KOPT-K1 (cell line): ENCODE data around the gene TTC9.

Experiments
- H3K27ac ChIP-seq: fragments of 200-600 bp; sonication (generic); 2 replicates; pipeline ENCODE4 v1.5.1; 2016; ENCODE audit warnings: antibody characterized with exemption, mild to moderate bottlenecking, low read depth, low read length; ENCODE audit not compliant: poor library complexity, severe bottlenecking
- H3K36me3 ChIP-seq: fragments of 200-600 bp; sonication (generic); 2 replicates; pipeline ENCODE4 v1.5.1; 2017; ENCODE audit warnings: antibody characterized with exemption, mild to moderate bottlenecking, low read length, moderate library complexity; ENCODE audit not compliant: insufficient read depth
- H3K9me3 ChIP-seq: fragments of 200-600 bp; sonication (generic); 2 replicates; pipeline ENCODE4 v1.5.1; 2017; ENCODE audit warnings: antibody characterized with exemption, low read length, mild to moderate bottlenecking; ENCODE audit not compliant: insufficient read depth, poor library complexity, severe bottlenecking

Gene TTC9

DNA sequence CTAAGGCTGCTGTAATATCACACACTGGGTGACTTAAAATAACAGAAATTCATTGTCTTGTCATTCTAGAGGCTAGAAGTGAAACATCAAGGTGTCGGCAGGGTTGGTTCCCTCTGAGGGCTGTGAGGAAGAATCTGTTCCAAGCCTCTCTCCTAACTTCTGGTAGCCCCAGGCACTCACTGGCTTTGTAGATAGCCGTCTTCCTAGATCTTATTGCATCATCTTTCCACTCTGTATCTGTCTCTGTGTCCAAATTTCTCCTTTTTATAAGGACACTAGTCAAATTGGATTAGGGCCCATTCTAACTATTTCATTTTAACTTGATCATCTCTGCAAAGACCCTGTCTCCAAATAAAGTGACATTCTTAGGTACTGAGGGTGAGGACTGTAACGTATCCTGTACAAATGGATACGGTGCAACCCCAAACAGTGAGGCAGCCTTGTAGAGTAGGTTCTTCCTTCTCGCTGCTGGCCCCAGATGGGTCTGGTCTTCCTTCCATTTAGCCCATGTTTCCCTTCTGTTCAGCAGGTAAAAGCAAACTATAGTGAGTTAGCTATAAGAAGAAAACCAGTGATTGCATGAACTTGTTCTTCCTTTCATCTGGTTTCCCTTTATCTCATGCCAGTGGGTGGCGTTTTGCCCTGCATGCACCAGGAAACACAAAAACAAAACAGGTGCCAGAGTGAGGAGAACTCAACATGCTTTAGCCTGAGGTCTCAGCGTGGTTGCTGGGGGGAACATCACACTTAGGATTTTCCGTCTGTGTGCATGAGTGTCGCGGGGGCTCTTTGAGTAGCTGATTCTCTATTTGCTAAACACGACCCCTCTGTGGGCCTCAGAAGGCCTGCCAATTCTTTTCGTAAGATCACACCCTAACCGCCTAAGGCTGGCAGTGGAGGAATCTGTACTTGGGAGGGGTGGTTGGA is 19.5 kb downstream of the TTC9 start:
- Histone ChIP-seq H3K27ac (peak overlapping the region; percentile 61), H3K36me3 (no peaks in the 10 kb centered on the region), H3K9me3 (no peaks in the 10 kb centered on the region)

- no peaks in the 10 kb centered on the region for H3K36me3 ChIP-seq
- no peaks in the 10 kb centered on the region for H3K9me3 ChIP-seq
- H3K27ac ChIP-seq = peak overlapping the region; percentile 61
Observed at GRCh38 chr14:70662080-70662479, 20.4 kb downstream of the TTC9 start.

GRCh38 chr14:70662816-70663215 is 21.1 kb downstream of the TTC9 start:
- Histone ChIP-seq H3K36me3 (no peaks in the 10 kb centered on the region), H3K27ac (no peak overlapping the region), H3K9me3 (no peaks in the 10 kb centered on the region)

- no peak overlapping the region for H3K27ac ChIP-seq
- H3K9me3 ChIP-seq = no peaks in the 10 kb centered on the region
- H3K36me3 ChIP-seq = no peaks in the 10 kb centered on the region
Observed at GRCh38 chr14:70663707-70664179, 22.0 kb downstream of the TTC9 start.

GRCh38 chr14:70664698-70665447 is 23.2 kb downstream of the TTC9 start:
- Histone ChIP-seq H3K27ac (no peak overlapping the region), H3K9me3 (no peaks in the 10 kb centered on the region)

DNA sequence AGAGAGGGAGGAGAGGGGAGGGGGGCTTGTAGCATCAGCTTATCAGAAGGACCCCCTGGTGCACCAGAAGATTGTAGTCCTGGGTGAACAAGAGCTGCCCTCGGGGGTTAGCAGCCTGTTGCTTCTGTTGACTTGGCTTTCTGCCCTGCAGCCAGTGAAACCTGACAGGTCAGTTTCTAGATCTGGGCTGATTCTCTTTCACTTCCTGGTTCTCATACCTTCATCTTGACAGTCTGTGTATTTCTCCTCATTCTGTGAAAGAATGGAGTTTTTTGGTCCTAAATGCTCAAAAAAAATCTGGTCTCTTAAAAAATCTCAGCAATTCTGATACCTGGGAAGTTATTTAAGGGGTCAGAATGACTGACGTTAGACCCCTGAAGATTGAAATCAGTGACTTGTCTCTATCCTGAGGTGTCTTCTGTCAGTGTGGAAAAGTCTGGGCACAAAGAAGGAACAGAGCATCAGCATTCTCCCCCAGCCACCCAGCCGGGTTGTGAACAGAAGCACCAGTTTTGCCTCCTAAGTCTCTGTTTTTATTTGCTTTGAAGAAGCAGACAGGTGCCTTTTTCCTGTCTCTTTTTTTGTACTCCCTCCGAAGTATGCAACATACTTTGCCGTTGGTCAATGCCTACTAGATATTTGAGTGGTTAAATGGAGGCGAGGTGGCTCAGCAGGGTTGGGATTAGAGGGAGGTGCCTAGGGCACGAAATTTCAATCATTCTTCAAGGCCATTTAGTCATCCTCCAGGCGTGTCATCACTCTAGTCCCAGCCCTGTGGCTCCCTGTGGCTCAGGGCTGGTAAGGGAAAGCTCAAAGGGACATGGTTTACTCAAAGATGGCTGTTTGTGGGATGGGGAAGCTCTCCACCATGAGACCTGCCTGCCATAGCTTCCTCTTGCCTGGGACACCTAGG is 24.0 kb downstream of the TTC9 start:
- no peaks in the 10 kb centered on the region; the same call in 1 of the 2 replicates for H3K36me3 ChIP-seq
- no peaks in the 10 kb centered on the region for H3K9me3 ChIP-seq
- no peak overlapping the region for H3K27ac ChIP-seq

More at GRCh38 chr14:70664698-70665447, 23.2 kb downstream of the TTC9 start:
- H3K36me3 ChIP-seq = no peaks in the 10 kb centered on the region

DNA sequence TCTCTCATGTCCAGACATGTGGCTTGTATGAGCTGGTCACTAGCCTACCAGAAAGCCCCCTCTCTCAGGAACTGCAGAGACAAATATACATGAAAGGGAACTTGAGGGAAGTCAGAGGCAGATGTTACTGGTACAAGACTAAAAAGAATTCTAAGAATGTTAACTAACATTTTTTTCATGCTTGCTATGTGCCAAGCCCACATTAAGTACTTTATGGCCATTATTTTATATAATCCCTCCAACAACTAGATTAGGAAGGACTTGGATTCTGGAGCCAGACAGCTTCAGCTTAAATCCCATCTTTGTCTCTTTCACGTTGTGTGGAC is 24.6 kb downstream of the TTC9 start:
- Histone ChIP-seq H3K9me3 (no peaks in the 10 kb centered on the region), H3K27ac (no peak overlapping the region), H3K36me3 (peaks cover 6% of the 10 kb centered on the region; the same call in 1 of the 2 replicates)

DNA sequence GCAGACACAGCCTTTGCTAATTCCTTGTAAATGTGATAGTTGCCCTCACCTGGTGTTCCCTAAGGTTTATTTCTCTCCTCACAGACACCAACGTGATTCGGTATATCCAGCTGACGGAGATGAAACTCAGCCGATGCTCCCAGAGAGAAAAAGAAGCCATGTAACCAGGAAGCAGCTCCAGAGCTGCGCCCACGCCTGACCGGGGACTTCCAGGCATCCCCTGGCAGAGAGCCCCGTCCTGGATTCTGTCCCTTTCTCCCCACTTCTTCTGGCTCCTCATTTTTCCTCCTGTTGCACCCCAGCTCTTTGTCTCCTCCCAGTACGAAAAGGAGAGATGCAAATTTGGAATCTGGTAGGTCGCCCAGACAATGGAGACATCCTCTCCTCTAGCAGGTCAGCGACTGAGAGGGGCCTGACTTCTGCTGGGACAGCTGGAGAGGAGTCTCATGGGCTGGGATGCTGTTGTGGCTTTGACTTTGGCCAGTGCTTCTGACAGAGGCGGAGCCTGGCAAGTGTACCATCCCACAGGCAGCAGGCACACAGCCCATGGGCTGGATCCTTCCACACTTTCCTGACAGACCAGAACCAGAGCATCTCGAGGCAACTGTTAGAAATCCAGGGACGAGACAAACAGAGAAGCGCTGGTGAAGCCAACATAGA is 29.4 kb downstream of the TTC9 start:
- Histone ChIP-seq H3K9me3 (no peaks in the 10 kb centered on the region), H3K36me3 (peaks cover 8% of the 10 kb centered on the region; the same call in 1 of the 2 replicates), H3K27ac (no peak overlapping the region)

DNA sequence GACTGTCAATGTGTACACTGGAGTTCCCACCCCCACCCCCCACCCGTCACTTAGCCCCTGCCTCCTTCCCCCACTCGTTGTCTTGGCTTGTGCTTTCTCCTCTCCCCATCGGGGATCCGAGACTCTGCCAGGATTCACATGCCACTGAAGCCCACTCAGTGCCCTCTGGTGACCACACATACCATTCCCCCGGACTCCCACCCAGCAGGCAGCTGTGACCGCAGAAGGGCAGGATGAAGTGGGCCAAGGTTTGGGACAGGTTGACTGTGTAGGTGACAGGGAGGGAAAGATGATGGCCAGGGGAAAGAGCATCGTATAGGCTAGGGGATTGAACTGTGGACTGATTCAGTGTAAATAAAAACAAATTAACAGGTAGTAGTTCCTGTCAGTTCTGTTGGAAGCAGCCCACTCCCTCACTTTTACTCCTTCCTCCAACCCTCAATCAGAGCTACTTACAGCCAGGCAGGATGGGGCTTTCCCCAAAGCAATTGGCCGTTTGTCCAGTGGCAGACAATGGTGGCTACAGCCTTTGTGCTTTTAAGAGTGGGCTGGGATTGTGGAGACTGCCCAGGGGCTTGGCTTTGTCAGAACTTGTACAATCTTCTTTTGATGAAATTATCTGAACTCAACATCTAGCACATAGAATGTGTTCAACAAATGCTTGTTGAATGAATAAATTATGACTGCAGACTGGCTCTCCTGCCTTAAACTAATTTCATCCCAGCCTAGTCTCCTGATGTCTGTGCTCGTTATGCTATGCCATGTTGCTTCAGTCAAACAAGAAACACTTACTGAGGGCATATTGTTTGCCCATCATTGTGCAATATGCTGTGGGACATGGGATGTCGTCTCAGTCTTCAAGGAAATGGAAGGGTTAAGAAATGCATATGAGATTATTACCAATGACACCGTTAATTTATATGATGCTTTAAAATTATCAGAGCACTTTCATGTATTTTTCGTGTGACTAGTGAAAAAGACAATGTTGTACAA is 30.2 kb downstream of the TTC9 start:
- H3K27ac ChIP-seq = no peak overlapping the region
- H3K36me3 ChIP-seq = peaks cover 8% of the 10 kb centered on the region; the same call in 1 of the 2 replicates
- H3K9me3 ChIP-seq = no peaks in the 10 kb centered on the region

DNA sequence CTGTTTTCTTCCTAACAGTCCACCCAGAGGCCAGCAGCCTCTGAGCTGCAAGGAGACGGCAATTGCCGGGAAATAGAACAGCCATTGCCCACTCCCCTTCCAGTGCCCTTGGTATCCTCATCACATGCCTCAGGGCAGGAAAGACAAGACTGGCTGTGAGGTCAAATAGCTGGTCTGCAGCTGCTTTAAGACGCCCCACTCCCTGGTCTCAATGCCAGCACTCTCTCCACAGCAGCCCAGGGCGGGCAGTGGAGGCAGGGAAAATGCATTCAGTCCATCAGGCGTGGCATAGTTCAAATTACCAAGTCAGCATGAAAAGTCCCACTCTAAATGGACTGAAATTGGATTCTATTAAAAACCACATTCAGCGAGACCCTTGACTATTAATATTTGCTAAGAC is 35.6 kb downstream of the TTC9 start:
- no peaks in the 10 kb centered on the region for H3K36me3 ChIP-seq
- no peaks in the 10 kb centered on the region for H3K9me3 ChIP-seq
- H3K27ac ChIP-seq = no peak overlapping the region

GRCh38 chr14:70680748-70681147 is 39.0 kb downstream of the TTC9 start:
- no peaks in the 10 kb centered on the region for H3K36me3 ChIP-seq
- H3K9me3 ChIP-seq = no peaks in the 10 kb centered on the region
- no peak overlapping the region for H3K27ac ChIP-seq

- Histone ChIP-seq H3K36me3 (no peaks in the 10 kb centered on the region), H3K9me3 (no peaks in the 10 kb centered on the region), H3K27ac (no peak overlapping the region)
Observed at GRCh38 chr14:70683983-70684382, 42.3 kb downstream of the TTC9 start.

DNA sequence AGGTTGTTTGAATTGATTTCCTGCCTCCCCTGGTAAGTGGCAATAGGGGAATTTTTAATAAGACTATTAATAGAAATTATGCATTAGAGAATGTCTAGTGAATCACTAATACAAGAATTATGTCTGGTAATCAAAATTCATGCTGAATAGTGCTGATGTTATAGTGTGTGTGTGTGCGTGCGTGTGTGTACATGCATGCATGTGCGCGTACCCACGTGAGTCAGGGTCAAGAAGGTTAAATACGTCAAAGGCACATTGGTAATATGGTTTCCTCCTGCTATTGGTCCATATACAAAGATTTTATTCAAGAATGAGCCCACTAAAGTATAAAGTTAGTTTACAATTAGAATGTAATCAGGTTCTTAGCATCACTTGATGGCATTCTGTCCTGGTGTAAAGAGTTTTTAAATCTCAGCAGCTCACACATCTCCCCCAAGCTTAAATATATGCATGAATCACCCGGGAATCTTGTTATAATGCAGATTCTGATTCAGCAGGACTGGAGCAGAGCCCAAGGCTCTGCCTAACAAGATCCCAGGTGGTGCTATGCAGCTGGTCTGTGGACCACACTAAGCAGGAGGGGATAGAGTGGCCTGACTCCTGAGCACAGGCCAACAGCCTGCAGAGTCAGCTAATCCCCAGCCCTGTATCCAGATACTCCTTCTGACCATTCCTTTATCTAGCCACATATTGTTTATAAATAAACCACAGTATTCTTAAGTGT is 43.9 kb downstream of the TTC9 start:
- Histone ChIP-seq H3K27ac (no peak overlapping the region), H3K9me3 (no peaks in the 10 kb centered on the region), H3K36me3 (no peaks in the 10 kb centered on the region)
